IMR-90 (cell line): ENCODE results near the gene PSMA2. TPM values are rescaled to one million over a fixed set of nuclear protein-coding genes. Genes with fewer than 3 reads are reported as not detected.

Source experiments
- BHLHE40 ChIP-seq: fragments of 150-350 bp; IDR thresholded peaks from 2 replicates; pipeline ENCODE4 v1.6.1; 2016; ENCODE audit warnings: mild to moderate bottlenecking, low read depth, low read length
- ELK1 ChIP-seq: fragments of 150-350 bp; IDR thresholded peaks from 2 replicates; pipeline ENCODE4 v1.6.1; 2016; ENCODE audit warnings: low read depth, mild to moderate bottlenecking, low read length, moderate library complexity, borderline replicate concordance
- MAZ ChIP-seq: IDR thresholded peaks from 2 replicates; pipeline ENCODE4 v1.6.1; 2012; ENCODE audit warnings: low read depth, mild to moderate bottlenecking, low read length, improper control_type of control experiment, moderate library complexity, borderline replicate concordance
- MXI1 ChIP-seq: IDR thresholded peaks from 2 replicates; pipeline ENCODE4 v1.6.1; 2012; ENCODE audit warnings: low read depth, mild to moderate bottlenecking, low read length, moderate library complexity, borderline replicate concordance
- RCOR1 ChIP-seq: IDR thresholded peaks from 2 replicates; pipeline ENCODE4 v1.6.1; 2012; ENCODE audit warnings: mild to moderate bottlenecking, low read length, improper control_type of control experiment; ENCODE audit not compliant: insufficient replicate concordance
- SMC3 ChIP-seq: fragments of 150-350 bp; IDR thresholded peaks from 2 replicates; pipeline ENCODE4 v1.6.1; 2016; ENCODE audit warnings: low read depth, mild to moderate bottlenecking, antibody characterized with exemption, low read length, moderate library complexity
- polyA plus RNA-seq, 3 experiments: library from polyadenylated mRNA; depleted of rRNA; stranded (reverse); fragments of >200 nt; gene quantifications; 2 replicates each; pipeline ENCODE4 v1.2.3, GENCODE V29; 2012; ENCODE audit warnings: low replicate concordance in 1 of 3
- total RNA-seq: library from RNA; depleted of rRNA; stranded (reverse); fragments of >200 nt; gene quantifications from 2 replicates; pipeline ENCODE4 v1.2.3, GENCODE V29; 2012

PSMA2 gene
- total and polyA plus RNA-seq, 2 of the 4 experiments (the other 2 are of a cell fraction), result 106 to 138 TPM

- no peak for TF ChIP-seq ELK1
- TF ChIP-seq BHLHE40, result no peak
- TF ChIP-seq MXI1, result no peak
- TF ChIP-seq SMC3, result no peak
- no peak for TF ChIP-seq MAZ
- TF ChIP-seq RCOR1, result no peak
These were observed 21.7 kb downstream of the PSMA2 start (continued) for GRCh38 chr7:42910306-42910705.
